HG03571 (cell line): ENCODE results near the gene SLC25A5.
A peak's percentile ranks its signal among the peaks of the same experiment; 100 is the strongest.
"Not testable (repeated sequence)": the region's sequence is repeated elsewhere in the genome, so short reads cannot be mapped to it uniquely, and the experiment has no call there.

Experiments
- ATAC-seq: cut with Tn5 transposase; IDR thresholded peaks from one replicate; pipeline ENCODE4 v1.9.1; 2021; ENCODE audit not compliant: unreplicated experiment

Gene SLC25A5

GRCh38 chrX:119475389-119476101, 7.3 kb downstream of the SLC25A5 start:
- ATAC-seq = no peak

GRCh38 chrX:119477812-119478232, 9.6 kb downstream of the SLC25A5 start:
- no peak for ATAC-seq

- ATAC-seq = no peak
Measured at GRCh38 chrX:119478504-119478903, 10.3 kb downstream of the SLC25A5 start.

DNA sequence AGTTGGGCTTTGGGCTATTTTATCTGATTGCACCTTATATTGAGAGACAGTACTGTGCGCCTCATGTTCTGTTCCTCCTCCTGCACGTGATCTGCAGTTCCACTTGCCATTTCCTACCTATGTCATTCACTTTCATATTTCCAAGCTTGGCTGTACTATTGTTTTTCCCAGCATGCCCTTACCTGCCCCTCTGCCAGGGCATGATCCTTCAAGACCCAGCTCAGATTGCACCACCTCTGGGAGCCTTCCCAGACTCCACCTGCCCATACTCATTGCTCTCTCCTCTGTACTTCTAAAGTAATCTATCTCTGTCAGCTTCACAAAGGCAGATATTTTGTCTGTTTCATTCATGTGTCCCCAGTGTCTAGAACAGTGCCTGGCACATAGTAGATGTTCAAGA, 11.6 kb downstream of the SLC25A5 start:
- no peak for ATAC-seq

DNA sequence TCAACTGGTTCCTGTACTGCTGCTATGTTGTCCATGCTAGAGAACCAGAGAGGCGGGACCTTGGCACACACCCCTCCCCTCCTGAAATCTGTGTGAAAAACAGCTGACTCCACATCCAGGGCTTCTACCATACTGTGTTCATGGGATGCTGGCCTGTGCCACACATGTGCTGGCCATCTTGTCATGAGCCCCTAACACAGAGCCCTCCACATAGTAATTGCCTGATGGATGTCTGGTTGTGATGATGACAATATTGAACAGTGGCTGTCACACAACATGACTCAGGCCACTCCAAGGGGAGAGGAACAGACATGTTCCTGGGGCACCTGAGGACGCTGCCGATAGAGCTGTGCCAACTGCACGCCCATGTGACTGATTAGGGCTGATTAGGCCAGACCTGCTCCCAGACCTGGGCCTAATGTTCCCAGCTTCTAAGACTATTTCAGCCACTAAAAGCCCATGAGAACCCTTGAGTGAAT, 13.1 kb downstream of the SLC25A5 start:
- no peak for ATAC-seq

DNA sequence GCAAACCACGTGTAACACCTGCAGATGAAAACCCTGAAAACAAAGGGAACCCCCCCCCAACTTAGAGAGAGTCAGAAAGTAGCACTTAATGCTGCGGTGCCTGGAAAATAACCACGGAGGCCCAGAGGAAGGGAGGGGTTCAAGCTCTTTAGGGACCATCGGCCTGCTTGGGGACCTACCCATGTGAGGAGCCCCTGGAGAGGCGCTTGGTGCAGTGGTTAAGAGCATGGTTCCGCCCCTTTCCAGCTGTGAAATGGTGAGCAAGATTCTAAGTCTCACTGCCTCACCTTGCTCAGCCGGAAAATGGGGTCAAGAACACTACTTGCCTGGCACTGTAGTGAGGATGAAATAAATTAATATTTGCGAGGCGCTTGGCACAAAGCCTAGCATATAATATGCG, 13.8 kb downstream of the SLC25A5 start:
- ATAC-seq = no peak

DNA sequence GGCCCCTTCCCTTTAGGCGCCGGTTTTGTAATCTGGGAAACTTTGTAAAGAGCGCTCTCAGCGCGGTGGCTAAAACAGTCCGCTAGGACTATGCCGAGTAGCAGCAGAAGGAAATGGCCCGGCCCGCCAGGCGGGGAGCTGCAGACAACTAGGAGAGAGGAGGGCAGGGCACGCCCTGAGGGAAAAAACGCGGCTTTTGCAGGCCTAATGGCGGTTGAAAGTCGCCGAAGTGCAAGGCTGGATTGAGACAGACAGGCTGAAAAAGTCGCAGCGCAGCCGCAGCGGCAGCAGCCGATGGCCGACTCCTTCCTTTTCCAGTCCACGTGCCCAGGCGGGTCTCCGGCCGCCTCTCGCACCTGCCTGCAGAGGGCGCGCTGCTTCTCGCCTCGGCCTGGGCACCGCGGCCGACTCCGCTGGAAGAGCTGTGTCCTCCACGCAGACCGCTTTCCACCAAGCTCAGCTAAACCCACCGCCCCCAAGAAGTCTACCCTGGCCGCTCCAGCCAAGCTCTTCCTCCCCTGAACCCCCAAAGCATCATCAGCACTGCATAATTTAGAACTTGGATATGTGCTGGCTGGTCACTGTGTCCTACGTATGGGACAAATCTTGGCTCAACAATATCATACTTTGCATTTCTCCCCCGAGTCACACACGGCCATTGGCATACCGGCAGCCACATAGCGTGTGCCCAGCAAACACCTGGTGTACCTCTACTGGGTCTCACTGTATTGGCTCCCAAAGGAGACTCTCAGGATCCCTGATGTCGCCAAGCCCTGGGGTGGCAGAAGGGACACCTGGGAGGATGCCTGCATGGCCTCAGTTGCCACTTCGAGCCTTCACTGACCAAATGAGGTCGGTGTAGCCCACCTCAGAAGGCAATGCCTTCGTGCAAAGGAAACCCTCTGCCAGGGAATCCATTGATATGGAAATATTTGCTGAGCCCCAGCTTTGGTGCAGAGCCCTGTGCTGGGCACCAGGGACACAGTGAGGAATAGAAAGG, 14.5 kb downstream of the SLC25A5 start:
- ATAC-seq = peak; percentile 78

DNA sequence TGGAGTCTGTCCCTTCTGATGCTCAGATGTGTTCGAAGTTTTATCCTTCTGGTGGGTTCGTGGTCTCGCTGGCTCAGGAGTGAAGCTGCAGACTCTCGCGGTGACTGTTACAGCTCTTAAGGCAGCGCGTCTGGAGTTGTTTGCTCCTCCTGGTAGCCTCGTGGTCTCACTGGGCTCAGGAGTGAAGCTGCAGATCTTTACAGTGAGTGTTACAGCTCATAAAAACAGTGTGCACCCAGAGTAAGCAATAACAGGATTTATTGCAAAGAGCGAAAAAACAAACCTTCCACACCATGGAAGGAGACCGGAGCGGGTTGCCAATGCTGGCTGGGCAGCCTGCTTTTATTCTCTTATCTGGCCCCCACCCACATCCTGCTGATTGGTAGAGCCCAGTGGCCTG, 18.5 kb downstream of the SLC25A5 start:
- ATAC-seq = no peak

- not testable (repeated sequence) for ATAC-seq
Measured at GRCh38 chrX:119487766-119488165, 19.5 kb downstream of the SLC25A5 start.

GRCh38 chrX:119488749-119489148, 20.5 kb downstream of the SLC25A5 start:
- ATAC-seq = no peak

- no peak for ATAC-seq
Measured at GRCh38 chrX:119489212-119490074, 21.2 kb downstream of the SLC25A5 start.

- no peak for ATAC-seq
Measured at GRCh38 chrX:119492463-119492862, 24.2 kb downstream of the SLC25A5 start.

DNA sequence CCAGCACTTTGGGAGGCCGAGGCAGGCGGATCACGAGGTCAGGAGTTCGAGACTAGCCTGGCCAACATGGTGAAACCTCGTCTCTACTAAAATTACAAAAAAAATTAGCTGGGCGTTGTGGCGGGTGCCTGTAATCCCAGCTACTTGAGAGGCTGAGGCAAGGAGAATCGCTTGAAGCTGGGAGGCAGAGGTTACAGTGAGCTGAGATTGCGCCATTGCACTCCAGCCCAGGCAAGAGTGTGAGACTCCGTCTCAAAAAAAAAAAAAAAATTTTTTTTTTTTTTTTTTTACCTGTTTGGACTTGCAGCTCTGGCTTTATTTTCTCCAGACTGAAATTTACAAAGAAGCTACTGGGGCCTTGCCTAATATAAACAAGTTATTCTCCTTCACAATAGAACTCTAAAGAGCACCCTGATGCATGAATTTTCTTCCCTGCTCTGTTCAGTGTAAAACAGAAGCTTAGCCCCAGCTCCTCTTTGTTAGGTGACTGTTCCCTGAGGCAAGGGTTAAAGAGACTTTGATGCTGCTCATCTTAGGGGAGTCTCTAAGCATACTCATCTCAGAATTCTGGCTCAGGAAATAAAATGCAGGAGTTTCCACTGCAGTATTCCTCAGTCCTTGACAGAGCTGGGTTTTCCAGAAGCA, 25.7 kb downstream of the SLC25A5 start:
- not testable (repeated sequence) for ATAC-seq

GRCh38 chrX:119495734-119496726, 27.8 kb downstream of the SLC25A5 start:
- ATAC-seq = no peak

DNA sequence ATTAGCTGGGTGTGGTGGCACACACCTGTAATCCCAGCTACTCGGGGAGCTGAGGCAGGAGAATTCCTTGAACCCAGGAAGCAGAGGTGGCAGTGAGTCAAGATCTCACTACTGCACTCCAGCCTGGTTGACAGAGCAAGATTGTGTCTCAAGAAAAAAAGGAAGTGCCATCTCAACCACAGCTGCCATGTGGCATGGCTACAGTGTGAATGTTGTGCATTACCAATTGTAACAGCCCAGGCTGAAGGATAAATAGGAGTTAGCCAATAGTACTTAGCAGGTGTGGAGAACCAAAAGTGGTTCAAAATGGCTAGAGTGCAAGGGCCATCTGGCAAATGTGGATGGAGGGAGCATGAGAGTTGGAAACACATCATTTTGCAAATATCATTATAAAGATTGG, 28.9 kb downstream of the SLC25A5 start:
- ATAC-seq = no peak

GRCh38 chrX:119500061-119500800, 32.0 kb downstream of the SLC25A5 start:
- no peak for ATAC-seq

DNA sequence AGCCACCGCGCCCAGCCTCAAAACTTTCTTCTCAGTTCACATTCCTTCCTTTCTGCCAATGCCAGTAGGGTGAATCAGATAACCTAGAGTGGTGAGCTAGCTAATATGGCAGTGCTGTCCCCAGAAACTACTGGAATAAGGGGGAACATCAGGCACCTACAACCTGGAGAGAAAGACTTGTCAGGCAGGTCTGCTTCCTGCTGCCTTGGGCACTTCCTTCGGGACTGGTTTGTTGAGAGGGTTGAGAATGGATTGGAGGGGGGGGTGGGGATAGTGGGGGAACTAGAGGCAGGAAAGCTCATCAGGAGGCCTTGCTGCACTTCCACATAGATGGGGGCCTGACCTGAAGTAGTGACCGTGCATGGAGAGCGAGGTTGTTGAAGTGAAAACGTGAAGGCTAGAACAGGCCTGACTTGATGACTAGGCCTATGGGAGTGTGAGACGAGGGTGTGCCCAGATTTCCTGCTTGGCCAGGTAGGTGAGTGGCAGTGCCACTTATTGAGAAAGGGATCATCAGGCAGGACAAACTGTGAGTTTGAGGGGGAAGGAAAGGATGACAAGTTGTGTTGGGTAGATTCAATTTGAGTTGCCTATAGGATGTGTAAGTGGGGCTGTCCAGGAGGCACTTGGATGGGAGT, 33.4 kb downstream of the SLC25A5 start:
- no peak for ATAC-seq
